B cell (primary cell): ENCODE measurements around the gene SDC4.

Experiments
- CTCF ChIP-seq: fragments of 200-600 bp; IDR thresholded peaks from one replicate; pipeline ENCODE4 v1.8.0; 2022; ENCODE audit warnings: antibody characterized with exemption, mild to moderate bottlenecking
- EZH2 ChIP-seq: IDR thresholded peaks from 2 replicates; pipeline ENCODE4 v1.6.1; 2012; ENCODE audit warnings: borderline replicate concordance, low read depth, mild to moderate bottlenecking, moderate library complexity, low read length; ENCODE audit not compliant: insufficient read depth, poor library complexity, severe bottlenecking

- TF ChIP-seq CTCF (no peak), EZH2 (no peak)
Observed at GRCh38 chr20:45297786-45298497, 50.3 kb downstream of the SDC4 start.
